ENCODE data around the gene SLC47A2. TPM values are rescaled to one million over a fixed set of nuclear protein-coding genes. Genes with fewer than 3 reads are reported as not detected.

SLC47A2 gene
- polyA plus RNA-seq, 1 donor = 5.5 TPM

DNA sequence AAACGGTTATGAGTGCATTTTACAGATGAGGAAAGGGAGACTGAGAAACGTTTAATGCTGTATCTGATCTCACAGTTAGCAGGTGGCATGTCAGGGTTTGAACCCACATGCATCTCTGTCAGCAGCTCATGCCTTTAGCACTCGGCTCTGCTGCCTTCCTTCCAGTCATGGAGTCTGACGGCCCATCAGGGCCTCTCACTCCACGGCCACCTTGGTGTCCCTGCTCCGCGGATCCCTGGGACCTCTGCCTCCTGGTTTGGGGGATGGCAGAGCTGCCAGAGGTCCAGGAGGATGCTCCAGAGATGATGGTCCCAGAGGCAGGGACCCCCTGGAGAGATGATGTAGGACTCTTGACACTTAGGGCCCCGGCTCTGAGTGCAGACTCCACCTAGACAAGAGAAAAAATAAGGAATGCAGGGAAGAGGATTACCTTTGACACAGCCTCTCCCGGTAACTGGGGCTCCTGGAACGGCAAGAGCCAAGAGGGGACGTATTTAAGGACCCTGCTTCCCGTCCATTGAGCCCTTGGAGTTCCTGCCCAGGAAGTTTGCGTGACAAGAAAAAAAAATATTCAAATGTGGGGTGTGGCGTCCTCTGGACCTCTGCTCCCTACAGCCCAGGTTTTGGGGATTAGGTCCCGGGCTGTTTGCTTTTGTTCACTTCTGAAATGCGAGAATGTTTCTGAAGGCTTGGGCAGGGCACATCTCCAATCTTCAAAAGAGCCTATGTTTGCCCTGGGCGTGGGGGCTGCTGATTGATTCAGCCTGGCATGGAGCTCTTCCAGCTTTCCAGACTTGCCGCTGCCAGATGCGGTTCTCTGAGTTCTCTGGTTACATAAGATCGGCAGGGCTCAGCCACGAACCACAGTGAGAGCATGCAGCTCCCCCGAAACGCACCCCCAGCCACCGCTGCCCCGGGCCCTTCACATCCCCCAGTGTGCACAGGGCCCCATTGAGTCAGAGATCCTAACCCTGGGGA, 31.7 kb upstream of the SLC47A2 start, which contains the start of gene ALDH3A1:
ALDH3A1 (minus strand) TSS at position 470 of the 978 bp plus-strand sequence. CDS start 3,169 bp downstream, outside the sequence.
- DNase-seq = peak; percentile 61

DNA sequence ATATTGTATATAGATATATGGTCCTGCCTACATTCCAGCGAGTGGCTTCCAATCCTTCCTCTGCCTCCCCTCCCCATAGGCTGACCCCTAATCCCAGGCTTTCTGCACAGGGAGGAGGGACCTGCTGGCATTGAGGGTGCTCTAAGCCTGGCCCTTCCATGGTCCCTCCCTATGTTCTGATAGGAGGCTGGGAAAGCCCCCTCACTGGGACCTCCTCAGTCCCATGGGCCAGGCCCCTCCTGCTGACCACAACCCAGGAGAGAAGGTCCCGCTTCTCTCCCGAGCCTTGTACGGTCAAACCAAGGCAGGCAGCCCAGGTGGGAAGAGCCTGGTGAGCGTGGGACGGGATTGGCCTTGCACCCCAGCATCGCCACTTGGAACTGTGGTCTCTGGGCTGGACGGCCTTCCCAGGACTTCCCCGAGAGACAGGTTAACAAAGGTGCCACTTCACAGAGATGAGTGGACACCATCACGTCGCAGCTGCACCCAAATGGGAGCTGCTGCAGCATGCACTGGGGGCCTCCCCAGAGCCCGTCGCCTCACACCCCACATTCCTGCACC, 30.9 kb upstream of the SLC47A2 start:
- no peak for DNase-seq

DNA sequence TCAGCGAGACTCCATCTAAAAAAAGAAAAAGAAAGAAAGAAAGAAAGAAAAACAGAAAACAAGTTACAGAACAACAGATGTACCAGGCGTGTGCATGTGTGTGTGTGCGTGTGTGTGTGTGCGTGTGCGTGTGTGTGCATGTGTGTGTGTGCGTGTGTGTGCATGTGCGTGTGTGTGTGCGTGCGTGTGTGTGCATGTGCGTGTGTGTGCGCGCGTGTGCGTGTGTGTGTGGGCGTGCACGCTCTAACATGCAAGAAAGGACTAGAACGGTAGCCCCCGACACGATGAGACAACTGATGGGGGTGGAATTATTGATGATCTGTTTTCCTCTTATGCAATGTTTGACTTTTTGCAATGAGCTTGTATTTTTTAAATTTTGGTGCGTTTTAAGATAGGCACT, 30.1 kb upstream of the SLC47A2 start:
- no peak for DNase-seq

DNA sequence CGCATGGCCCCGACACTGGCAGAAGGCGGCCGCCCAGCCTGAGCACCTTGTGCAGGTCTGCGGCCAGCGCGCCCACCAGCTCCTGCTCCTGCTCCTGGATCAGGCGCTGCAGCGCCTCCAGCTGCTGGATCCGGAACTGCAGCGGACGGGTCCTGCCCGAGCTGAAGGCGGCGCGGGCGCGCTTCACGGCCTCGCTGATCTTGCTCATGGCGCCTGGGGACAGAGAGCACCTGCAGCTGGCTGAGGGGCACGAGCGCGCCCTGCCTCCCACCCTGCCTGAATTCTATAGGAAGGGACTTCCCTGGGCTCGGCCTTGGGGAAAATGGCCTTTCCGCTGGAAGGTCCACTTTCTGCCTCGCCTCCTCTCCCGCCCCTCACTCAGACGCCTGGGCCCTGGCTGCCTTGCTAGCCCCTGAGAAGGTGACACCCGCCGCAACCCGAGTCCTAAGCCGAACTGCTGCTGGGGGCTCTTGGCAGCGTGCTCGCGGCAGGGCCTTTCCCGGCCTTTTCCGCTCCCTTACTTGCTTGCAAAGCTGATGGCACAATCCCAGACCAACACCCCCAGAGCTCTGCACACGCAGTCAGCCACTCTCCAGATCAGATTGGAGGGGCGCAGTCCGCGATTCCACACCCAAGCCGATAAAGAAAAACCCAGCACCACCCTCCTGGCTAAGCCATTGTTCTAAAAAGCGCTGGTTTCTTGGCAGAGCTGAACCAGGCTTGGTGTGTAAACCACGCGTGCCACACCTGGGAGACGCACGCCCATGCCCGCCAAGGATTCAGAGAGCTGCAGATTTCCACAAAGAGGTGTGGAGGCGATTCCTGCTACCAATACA, 28.8 kb upstream of the SLC47A2 start:
- DNase-seq = peak; percentile 90

DNA sequence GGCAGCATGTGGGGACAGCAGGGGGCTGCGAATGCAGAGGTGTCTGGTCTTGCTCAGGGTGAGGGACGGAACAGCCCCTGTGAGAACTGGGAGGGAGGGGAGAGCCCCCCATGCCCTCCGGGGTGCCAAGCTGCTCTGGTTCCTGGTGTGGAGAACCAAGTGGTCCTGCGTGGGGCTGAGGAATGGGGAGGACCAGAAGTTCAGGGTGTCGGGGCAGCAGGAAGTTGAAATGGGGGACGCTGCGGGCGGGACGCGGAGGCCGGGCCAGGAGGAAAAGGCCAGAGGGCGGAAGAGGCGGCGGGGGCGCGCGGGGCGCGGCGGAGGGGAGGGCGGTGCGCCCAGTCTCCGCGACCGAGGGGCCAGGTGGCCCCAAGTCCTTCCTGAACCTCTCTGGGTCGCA, 28.1 kb upstream of the SLC47A2 start:
- no peak for DNase-seq

DNA sequence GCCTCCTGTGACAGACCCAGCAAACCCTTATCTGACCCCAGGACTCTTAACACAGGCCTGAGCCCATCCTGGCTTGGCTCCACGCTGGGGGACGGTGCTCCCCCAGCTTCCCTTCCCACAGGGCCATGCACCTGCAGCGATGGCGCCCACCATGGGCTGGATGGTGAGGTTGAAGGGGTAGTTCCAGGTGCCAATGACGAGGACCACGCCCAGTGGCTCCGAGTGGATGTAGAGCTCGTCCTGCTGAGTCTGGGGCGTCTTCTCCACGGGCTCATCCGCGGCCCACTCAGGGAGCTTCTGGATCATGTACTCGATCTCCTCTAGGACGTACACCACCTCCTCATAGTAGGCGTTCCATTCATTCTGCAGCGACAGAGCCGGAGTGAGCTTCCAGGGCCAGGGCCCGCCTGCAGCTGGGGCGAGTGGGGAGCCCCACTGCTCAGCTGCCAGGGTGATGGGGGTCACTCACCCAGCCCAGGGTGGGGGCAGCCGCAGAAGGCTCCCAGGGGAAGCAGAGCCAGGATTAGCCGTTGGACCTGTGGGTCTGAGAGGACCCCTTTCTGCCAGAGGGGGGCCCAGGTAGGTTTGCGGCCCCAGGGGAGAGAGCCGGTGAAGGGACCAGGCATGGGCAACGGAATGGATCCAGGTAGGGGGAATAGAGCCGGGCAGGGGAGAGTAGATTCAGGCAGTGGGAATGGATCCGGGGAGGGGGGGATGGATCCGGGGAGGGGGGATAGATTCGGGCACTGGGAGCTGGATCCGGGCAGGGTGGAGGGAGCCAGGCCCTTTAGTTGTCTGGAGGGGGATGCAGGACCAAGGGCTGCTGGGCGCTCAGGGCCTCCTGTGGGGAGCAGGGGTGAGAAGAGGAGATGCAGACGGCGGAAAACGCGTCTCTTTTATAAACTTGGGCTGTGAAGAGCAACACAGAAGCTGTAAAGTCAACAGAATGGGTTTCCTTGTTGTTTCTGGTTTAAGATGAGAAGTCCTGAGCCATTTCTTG, 27.0 kb upstream of the SLC47A2 start:
- no peak for DNase-seq

DNA sequence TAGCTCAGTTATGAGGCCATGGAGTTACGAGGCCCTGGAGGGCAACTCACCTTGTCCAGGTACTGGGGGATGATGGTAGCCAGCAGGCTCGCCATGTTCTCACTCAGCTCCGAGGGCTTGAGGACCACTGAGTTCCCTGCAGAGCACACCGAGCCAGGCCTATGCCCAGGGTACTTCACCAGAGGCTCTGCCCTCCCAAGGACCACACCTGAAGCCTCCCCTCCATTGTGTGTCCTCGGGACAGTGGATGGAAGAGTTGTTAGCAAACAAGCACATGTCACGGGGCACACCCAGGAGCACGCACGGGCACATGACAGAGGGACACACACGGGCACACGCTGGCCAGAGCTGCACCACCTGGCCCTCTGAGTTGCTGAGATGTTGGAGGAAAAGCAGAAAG, 26.1 kb upstream of the SLC47A2 start:
- no peak for DNase-seq

DNA sequence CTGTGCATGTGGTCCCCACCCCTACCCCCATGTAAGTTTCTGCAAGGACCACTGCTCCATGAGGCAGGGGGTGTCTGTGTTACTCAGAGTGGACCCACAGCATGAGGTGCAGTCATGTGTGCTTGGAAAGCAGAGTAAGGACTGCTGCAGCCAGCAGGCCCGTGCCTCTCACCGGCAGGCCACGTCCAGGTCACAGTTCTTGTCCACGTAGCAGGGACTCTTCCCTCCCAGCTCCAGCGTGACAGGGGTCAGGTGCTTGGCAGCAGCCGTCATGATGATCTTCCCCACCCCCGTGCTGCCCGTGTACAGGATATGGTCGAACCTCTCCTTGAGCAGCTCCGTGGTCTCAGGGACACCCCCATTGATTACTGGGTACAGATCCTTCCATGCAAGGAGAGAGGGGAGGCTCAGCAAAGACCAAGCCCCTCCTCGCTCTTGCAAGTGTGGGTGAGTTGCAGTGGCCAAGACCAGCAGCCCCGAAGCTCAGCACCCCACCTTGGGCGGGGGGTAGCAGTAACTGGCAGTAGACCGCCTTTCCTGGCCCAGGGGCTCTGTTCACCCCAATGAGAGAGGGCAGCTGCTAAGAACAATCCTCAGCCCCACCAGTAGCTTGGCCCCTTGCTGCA, 25.6 kb upstream of the SLC47A2 start:
- no peak for DNase-seq

DNA sequence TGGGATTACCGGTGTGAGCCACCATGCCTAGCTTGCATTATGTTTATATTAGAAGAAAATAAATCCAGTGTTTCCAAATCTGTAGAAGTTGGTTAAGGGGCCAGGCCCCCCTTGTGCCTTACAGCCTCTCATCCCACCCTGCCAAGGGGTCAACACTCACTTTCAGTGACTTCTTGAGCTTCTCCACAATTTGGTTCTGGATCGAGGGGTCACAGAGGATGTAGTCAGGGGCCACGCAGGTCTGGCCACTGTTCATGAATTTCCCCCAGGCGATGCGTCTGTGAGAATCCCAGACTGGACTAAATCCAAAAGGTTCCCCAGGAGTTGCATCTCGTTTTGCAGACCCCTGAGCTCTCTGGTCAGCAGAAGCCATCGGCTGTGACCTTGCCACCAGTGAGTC, 24.5 kb upstream of the SLC47A2 start:
- no peak for DNase-seq

DNA sequence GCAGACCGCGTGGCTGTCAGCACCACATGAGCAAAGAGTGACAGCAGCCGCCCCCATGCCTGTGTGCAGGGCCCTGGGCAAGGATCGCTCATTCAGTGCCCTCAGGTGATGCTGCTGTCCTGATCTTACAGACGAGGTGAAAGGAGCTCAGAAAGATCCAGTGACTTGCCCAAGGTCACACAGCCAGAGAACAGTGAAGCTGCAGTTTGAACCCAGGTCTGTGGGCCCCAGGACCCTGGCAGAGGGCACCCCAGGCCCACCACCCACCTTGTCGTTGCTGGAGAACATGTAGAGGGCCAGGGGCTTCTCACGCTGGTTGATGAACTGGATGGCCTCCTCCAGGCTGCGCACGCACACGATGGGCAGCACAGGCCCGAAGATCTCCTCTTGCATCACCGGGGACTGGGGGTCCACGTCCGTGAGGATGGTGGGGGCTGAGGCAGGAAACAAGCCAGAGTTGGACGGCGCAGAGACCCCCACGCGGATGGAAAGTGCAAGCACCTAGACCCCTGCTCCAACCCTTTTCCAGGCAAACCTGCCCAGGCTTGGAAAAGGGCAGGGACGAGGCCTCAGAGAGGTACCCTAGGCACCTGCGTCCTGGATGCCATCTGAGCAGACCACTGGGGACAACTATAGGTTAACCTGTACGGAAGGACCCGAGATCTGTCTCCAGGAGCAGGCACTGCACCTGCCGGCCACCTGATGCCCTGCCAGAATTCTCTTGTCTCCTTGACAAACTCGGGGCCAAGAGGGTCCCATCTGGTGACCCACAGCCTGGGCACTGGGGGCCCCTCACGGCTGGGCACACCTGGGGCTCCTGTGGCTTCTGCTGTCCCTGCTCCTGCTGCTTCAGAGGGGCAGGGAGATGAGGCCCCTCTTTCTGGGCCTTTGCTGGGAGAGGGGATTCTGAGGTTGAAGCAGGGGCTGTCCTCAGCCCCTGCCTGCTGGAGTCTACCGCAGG, 23.1 kb upstream of the SLC47A2 start:
- no peak for DNase-seq

DNA sequence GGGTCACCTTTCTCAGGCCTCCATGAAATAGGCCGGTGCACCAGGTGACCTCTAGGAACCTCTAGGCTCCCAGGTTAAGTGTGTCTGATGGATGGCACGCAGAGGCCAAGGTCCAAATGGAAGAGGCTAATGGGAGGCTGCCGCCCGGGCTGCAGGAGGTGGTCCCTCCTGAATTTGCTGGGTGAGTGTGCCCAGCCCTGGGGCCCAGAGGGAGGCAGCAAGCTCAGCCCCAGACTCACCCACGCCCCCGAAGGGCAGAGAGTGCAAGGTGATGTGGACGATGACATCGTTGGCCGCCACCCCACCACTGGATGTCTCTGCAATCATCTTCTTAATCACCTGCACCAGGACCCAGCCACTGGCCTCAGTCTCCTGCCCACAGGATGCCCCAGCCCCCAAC, 22.4 kb upstream of the SLC47A2 start:
- DNase-seq = no peak

DNA sequence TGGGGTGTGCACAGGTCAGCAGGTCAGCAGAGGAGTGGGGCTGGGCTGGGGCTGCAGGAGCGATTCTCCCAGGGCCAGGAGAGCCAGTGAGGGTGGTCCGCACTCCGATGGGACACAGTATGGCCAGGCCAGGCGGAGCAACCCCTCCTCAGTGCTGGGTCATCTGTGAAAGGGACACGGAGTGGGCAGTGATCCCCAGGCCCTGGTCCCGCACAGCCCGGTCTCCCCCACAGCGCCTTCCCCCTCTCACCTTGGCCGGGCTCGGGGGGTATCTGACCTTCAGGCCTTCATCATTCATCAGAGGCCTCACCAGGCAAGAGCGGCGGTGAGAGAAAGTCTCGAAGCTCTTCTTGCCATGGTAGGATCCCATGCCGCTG, 21.7 kb upstream of the SLC47A2 start:
- DNase-seq = no peak

DNA sequence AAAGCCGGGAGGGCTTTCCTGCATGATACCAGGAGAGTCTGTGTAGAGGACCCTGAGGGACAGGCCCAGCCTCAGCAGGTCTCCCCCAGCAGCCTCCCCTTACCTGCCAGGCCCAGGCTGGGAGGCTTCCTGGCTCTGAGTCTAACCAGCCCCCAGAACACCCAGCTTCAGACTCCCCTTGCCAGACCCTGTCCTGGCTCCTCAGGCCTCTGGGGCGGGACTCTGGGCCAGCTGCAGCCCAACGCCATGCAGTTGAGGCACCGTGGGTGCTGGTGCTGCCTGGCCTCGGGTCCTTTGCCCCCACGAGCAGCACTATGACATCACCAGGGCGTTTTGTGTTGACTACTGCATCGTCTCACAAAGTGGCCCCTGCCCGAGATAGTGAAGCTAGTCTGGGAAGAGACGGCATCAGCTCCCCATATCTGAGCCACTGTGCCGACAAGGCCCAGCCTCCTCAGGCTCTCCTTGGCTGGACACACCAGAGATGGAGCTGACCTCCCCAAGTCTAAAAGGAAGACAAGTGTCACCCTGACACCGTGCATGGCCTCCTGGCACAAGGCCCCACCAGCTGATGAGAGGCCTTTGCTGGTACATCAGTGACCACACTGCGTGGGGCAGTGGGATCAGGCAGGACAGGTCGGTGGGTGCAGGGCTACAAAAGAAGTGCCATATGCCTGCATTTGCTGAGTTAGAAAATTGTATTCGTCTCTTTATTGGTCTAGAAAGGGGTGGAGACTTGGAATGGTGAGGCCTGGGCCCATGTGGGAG, 21.1 kb upstream of the SLC47A2 start:
- no peak for DNase-seq

DNA sequence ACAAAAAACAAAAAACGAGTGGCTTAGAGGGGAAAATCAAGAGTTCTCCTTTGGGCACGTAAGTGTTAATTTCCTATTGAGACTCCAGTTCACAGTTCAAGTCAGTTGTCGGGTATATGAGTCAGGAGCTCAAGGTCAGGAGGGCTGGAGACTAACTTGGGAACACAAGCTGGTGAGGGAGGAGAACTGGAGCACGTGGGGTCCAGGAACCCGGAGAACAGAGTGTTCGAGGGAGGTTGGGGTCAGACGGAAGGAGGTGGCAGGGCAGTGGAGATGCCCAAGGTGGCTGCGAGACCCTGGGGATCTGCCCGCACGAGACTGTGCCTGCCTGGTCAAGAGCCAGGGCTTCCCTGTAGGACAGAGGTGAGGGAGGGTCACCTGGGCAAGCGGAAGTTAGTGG, 19.7 kb upstream of the SLC47A2 start:
- no peak for DNase-seq

DNA sequence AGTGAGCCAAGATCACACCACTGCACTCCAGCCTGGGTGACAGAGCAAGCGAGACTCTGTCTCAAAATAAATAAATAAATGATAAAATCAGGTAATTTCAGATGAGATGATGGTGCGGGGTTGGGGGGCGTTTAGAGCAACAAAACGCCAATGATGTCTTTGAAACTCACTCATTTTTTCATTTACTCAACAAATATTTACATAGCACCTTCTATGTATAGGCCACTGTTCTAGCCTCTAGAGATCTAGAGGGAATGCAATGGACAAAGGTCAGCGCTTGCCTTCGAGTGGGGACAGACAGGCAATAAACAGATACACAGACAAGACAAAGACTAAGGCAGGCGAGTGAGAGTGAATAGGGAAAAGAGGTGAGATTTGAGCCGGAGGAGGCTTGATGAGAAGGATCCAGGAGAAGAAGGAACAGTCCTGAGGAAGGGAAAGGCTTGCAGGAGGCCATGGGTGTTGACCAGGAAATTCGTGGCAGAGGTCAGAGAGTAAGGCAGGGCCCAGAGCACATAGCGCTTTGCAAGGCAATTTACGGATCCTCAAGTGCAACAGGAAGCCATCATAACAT, 17.7 kb upstream of the SLC47A2 start:
- no peak for DNase-seq

DNA sequence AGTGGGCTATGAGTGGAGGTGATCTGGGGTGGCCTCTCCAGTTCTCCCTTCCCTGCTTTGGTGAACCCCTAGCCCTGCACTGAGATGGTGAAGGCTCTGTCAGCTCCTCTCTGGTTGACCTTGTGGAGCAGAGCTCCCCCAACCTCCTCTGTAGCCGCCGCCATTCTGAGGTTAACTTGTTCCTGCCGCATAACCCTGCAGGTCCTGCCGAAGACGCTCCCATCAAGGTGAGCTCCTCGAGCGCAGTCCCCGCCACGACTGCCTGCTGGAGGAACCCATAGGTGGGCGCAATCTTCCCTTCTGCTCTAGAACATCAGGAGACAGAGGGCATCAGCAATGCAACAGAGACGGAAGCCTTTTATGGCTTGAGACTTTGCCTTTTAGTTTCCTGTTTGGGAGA, 15.2 kb upstream of the SLC47A2 start:
- no peak for DNase-seq

DNA sequence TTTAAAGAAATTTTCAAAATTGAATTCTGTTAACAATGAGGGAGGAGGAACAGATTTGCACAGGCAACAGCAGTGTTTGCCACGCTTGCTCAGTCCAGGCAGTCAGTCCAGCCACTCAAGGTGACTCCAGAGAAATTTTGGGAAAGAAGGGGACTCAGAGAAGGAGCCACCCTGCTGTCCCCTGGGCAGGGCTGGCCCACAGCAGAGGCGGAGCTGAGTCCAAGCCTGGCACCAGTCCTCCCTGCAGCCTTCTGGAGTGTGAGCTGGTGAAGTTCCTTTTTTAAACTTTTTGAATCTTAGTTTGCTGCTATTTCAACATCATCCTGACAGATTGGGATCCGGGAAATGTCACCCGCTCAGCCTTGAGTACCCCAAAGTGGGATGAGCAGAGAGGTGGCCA, 14.5 kb upstream of the SLC47A2 start:
- DNase-seq = no peak

DNA sequence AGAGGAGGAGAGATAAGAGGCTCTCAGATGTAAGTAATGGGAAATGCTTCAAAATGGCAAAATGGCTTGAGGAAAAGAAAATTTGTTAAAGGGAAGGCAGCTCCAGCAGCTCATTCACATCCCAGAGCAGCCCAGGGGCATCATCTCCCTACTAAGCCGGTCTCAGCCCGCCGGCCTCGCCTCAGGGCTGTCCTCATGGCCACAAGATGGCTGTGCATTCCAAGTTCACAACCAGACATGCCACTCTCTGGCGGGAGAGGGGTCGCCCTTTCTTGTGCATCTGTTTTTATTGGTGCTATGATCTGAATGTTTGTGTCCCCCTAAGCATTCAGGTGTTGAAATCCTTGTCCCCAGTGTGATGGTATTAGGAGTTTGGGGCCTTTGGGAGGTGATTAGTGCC, 13.5 kb upstream of the SLC47A2 start:
- no peak for DNase-seq

DNA sequence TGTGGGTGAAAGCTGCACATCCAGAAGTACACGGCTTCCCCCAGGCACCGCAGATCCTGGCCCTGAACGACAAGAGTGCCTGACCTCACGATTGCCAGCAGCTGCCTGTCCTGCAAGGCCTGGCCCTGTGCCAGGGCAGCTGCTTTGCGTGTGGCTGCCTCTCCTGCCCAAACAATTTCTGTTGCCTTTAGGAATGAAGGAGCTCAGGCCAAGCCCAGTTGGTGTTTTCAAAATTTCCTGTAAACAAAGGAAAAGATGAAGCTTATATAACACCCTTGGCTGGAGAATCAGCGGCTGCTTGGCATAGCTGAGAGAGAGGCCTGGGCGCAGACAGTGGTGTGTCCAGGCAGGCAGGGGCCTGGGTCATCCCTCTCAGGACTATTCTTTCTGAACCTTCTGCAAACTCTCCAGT, 11.7 kb upstream of the SLC47A2 start:
- no peak for DNase-seq
